Cardiac fibroblast (primary cell): ENCODE data around the gene PCDHGC4.
A peak's percentile ranks its signal among the peaks of the same experiment; 100 is the strongest.

Experiments used
- DNase-seq, 2 donors: peaks; one replicate each; pipeline versions ENCODE4 v3.0.0 to v3.0.0-alpha.2; 2010; ENCODE audit warnings: low read depth in 2 of 2
- H3K4me3 ChIP-seq, 2 donors: replicated peaks in 1 of 2; 1 replicate in 1 of 2; 2 replicates in 1 of 2; pipeline ENCODE4 v1.5.1; 2011; ENCODE audit warnings: low read depth in 2 of 2, low read length in 2 of 2, mild to moderate bottlenecking in 2 of 2, moderate library complexity in 1 of 2
- TF ChIP-seq, protein P1 (sequence below): IDR thresholded peaks from one replicate; pipeline ENCODE4 v1.5.1; 2011; ENCODE audit warnings: low read depth, mild to moderate bottlenecking, low read length, inconsistent platforms

PCDHGC4 gene

DNA sequence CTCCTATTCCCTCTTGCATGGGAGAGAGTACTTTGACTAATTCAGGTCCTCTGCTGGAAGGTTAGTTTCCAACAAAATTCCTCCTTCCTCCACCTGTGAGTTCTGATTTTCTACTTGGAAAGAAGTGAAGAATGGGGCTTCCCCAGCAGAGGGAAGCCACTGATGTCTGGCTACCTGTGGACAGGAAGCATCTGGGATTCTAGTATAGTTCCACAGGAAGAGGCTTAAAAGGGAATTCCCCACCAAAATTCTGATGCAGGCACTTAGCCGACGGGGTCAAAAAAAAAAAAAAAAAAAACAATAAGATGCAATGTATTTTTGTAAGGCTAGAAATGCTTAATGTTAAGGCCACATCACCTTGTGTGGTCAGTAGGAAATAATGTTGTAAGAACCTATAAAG, 37.5 kb downstream of the PCDHGC4 start:
- peak in 1 of 2 donors; percentile 31 for DNase-seq
- TF ChIP-seq, protein P1, sequence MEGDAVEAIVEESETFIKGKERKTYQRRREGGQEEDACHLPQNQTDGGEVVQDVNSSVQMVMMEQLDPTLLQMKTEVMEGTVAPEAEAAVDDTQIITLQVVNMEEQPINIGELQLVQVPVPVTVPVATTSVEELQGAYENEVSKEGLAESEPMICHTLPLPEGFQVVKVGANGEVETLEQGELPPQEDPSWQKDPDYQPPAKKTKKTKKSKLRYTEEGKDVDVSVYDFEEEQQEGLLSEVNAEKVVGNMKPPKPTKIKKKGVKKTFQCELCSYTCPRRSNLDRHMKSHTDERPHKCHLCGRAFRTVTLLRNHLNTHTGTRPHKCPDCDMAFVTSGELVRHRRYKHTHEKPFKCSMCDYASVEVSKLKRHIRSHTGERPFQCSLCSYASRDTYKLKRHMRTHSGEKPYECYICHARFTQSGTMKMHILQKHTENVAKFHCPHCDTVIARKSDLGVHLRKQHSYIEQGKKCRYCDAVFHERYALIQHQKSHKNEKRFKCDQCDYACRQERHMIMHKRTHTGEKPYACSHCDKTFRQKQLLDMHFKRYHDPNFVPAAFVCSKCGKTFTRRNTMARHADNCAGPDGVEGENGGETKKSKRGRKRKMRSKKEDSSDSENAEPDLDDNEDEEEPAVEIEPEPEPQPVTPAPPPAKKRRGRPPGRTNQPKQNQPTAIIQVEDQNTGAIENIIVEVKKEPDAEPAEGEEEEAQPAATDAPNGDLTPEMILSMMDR: no peak
- H3K4me3 ChIP-seq: no peak overlapping the region

DNA sequence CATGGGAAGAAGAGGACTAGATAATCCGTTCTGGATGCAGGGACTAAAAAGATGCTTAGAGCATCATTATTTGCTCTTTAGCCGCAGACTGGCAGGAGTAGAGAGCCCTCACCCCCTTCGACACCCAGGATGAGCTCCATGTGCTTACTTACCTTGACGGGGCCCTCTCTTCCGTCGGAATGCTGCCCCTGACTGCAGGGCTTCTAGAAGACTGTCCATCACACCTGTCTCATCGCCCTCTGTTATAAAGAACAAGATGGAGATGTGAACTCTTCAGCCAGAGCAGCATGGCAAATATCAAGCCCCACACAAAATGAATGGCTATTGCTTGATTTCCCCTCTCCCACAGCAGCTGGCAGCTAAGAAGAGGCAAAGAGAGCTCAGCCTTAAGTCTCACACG, 39.2 kb downstream of the PCDHGC4 start:
- DNase-seq: no peak
- TF ChIP-seq, protein P1: no peak
- H3K4me3 ChIP-seq: no peak overlapping the region

DNA sequence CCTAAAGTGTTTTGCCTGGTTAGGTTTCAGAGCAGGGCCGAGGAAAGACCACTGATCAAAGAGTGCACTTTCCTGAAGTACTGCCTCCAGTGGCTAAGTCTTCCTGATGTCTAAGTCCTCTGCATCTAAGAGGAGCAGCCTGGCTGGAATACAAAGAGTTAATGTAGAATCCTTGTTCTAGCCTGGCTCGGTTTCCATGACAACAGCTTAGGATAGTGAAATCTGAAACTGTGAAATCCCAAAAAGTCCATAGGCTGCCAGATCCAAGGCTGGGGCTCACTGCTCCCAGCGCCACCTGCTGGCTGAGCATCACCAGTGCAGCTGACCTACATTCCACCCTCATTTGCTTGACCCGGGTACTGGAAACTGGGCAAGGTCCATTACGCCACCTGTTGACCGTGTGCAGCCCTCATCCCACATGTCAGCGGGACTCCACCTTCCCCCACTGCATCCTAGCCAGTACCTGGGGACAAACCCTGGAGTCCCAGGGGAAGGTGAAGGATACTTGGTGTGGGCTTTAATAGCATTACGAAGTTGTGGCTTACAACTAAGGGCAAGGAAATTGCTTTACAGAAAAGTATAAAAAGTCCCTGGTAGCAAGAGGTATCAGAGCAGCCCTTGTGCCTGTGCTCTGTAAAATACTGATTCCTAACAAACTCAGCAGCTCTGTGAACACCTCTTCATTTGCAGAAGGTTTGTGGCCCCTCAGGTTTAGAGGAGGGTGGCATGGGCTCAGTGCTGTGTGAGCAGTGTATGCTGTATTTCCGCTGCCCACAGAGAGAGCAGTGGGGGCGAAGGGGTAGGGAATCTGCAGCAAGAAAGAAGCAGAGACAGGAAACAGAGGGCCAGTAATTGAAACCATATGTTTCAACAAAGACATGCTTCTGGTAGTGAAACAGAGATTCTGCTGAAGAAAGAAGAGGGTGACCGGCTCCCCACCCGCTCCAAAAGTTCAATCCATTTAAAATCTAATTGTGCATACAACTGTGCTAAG, 40.1 kb downstream of the PCDHGC4 start:
- no peak overlapping the region for H3K4me3 ChIP-seq
- DNase-seq: peak; percentile 97 to 98
- TF ChIP-seq, protein P1: peak; percentile 99

DNA sequence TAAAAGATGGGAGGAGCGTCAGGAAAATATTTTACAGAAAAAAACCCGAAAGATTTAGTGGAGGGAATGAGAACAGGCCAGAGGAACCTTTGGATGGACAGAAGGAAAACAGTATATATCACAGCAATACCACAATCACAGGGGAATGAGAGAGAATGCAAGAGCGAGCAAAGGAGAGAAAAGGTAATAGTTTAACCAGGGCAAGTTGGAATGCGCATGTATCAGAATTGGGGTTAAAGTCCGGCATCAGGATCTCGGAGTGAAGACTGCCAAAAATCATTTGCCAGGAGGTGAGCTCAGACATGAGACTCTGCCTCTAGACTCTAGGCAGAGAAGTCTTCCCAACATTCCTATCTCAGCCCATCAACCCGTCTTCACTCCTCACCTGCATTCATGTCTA, 40.8 kb downstream of the PCDHGC4 start:
- DNase-seq: no peak
- TF ChIP-seq, protein P1: no peak
- no peak overlapping the region for H3K4me3 ChIP-seq

DNA sequence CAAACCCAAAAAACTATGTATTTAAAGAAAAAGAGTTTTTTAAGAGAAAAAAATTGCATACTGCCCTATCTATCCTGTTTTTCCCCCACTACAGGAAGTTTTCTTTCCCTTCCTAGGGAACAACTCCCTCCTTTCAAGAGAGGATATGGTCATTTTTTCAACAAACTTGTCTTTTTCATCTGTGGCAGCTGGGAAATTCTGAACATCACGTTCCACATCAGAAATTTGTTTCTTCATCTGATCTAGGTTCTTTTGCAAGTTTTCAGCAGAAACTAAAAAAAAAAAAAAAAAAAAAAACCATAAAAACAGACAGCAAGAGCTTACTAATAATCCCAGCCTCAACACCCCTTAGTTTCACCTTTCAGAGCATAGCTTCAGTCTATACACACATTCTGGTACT, 42.6 kb downstream of the PCDHGC4 start:
- TF ChIP-seq, protein P1: no peak
- no peak for DNase-seq
- no peak overlapping the region for H3K4me3 ChIP-seq

DNA sequence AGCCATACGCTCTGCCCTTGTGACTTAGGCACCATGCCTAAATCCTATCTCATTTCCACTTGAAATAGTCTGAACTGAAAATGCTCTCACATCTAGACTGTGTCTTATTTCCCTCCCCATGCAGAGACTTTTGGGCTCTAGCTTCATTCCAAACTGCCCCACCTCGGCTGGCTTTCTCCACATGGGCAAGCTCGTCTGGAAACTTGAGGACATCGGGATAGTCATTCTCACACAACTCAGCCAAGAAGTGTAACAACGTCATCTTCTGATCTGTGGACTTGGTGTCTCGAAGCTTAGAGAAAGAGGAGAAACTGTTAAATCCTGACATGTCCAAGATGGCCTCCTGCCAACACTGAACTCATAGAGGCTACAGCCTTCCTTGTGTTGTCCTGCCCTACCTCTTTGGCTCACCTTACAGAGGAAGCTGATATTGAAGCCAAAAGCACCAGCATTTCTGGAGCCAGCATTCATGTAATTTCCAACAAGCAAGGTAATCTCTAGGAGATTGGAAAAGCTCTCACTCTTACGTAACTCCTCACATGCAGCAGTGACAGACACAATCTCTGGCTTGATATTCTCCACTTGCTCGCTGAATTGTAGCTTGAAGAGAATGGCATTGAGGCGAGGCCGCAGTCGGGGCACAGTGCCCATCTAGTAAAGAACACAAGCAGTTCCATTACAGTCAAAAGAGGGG, 43.6 kb downstream of the PCDHGC4 start:
- H3K4me3 ChIP-seq: no peak overlapping the region
- DNase-seq: peak; percentile 26 to 73
- TF ChIP-seq, protein P1: no peak
